Stimulated activated CD4-positive, alpha-beta T cell treated with anti-CD3 and anti-CD28 coated beads, Interleukin-4, amount 100 ng/mL, for 48 hours (primary cell): ENCODE results near the gene CDH1.
"Not testable (repeated sequence)": the region's sequence is repeated elsewhere in the genome, so short reads cannot be mapped to it uniquely, and the experiment has no call there.

ENCODE experiments used
- DNase-seq, 2 donors: peaks; one replicate each; pipeline ENCODE4 v3.0.0-alpha.2; 2020; ENCODE audit warnings: low read depth in 2 of 2

The CDH1 gene

GRCh38 chr16:68737046-68737729, at the start of gene CDH1:
Gene CDH1 (plus strand): TSS chr16:68737292. CDS start chr16:68737416, 124 bp downstream.
- DNase-seq, result peak in 1 of 2 donors; percentile 22

- no peak for DNase-seq
Measured at GRCh38 chr16:68689921-68690320, 47.2 kb upstream of the CDH1 start.

GRCh38 chr16:68695575-68695974, 41.5 kb upstream of the CDH1 start:
- DNase-seq, result no peak

- DNase-seq, result no peak
Measured at GRCh38 chr16:68696514-68696913, 40.6 kb upstream of the CDH1 start.

GRCh38 chr16:68698091-68698490, 39.0 kb upstream of the CDH1 start:
- no peak for DNase-seq

- DNase-seq, result no peak
Measured at GRCh38 chr16:68700120-68700519, 37.0 kb upstream of the CDH1 start.

- DNase-seq, result no peak
Measured at GRCh38 chr16:68700831-68701230, 36.3 kb upstream of the CDH1 start.

- peak; percentile 55 to 63 for DNase-seq
Measured at GRCh38 chr16:68704232-68704867, 32.7 kb upstream of the CDH1 start.

- no peak for DNase-seq
Measured at GRCh38 chr16:68707340-68708152, 29.5 kb upstream of the CDH1 start.

- no peak for DNase-seq
Measured at GRCh38 chr16:68710211-68710610, 26.9 kb upstream of the CDH1 start.

GRCh38 chr16:68711421-68712139, 25.5 kb upstream of the CDH1 start:
- DNase-seq, result no peak

- DNase-seq, result no peak
Measured at GRCh38 chr16:68713361-68713760, 23.7 kb upstream of the CDH1 start.

- no peak for DNase-seq
Measured at GRCh38 chr16:68715471-68715870, 21.6 kb upstream of the CDH1 start.

GRCh38 chr16:68716516-68716915, 20.6 kb upstream of the CDH1 start:
- not testable (repeated sequence) for DNase-seq

- DNase-seq, result no peak
Measured at GRCh38 chr16:68717684-68718083, 19.4 kb upstream of the CDH1 start.

GRCh38 chr16:68718590-68718989, 18.5 kb upstream of the CDH1 start:
- DNase-seq, result no peak

GRCh38 chr16:68719993-68720489, 17.1 kb upstream of the CDH1 start:
- no peak for DNase-seq

- no peak for DNase-seq
Measured at GRCh38 chr16:68722119-68723024, 14.7 kb upstream of the CDH1 start.

GRCh38 chr16:68724797-68725196, 12.3 kb upstream of the CDH1 start:
- DNase-seq, result no peak

GRCh38 chr16:68728523-68728922, 8.6 kb upstream of the CDH1 start:
- no peak for DNase-seq

- no peak for DNase-seq
Measured at GRCh38 chr16:68731637-68732036, 5.5 kb upstream of the CDH1 start.
